Measurements from ENCODE around the gene CFHR1. TPM values are rescaled to one million over a fixed set of nuclear protein-coding genes. Genes with fewer than 3 reads are reported as not detected.
"Not testable (repeated sequence)": the region's sequence is repeated elsewhere in the genome, so short reads cannot be mapped to it uniquely, and the experiment has no call there.

Gene CFHR1
- not detected for polyA plus RNA-seq (2013, experiment 1 of 2)
- polyA plus RNA-seq (2013, experiment 2 of 2): not detected

GRCh38 chr1:196819531-196819930 lies at the start of gene CFHR1:
TSS of gene CFHR1 (plus strand) at chr1:196819731. CDS start at chr1:196819845, 114 bp downstream.
- not testable (repeated sequence) for H3K4me3 ChIP-seq (ENCODE audit: low read length in 2 of 2); H3K9ac ChIP-seq (ENCODE audit: low read depth, low read length, poor library complexity); DNase-seq (ENCODE audit: low spot score); H4K91ac ChIP-seq (ENCODE audit: low read depth, low read length, poor library complexity); H2BK15ac ChIP-seq (ENCODE audit: low read length); H2AK5ac ChIP-seq (ENCODE audit: low read depth, low read length); H3K27me3 ChIP-seq (ENCODE audit: control insufficient read depth in 3 of 3, insufficient read depth in 3 of 3, low read depth in 1 of 3, low read length in 3 of 3); H2BK12ac ChIP-seq (ENCODE audit: low read length); H3K4me2 ChIP-seq (ENCODE audit: insufficient read depth, low read length, poor library complexity, severe bottlenecking); H4K8ac ChIP-seq (ENCODE audit: low read depth, low read length); H3K18ac ChIP-seq (ENCODE audit: low read length); H2BK5ac ChIP-seq (ENCODE audit: low read length); H3K9me3 ChIP-seq (replicated peaks in 1 of 2; ENCODE audit: control insufficient read depth in 2 of 2, insufficient read depth in 1 of 2, low read depth in 1 of 2, low read length in 2 of 2); H3K4ac ChIP-seq (ENCODE audit: low read length); H2BK120ac ChIP-seq (ENCODE audit: low read depth, low read length); H3K14ac ChIP-seq (ENCODE audit: low read length); H3K36me3 ChIP-seq (replicated peaks in 1 of 2; ENCODE audit: control insufficient read depth in 2 of 2, insufficient read depth in 2 of 2, low read length in 2 of 2); H3K4me1 ChIP-seq (ENCODE audit: control insufficient read depth in 2 of 2, insufficient read depth in 1 of 2, low read depth in 1 of 2, low read length in 2 of 2); H2AFZ ChIP-seq (ENCODE audit: low read length); H3K79me1 ChIP-seq (ENCODE audit: low read depth, low read length); H3K27ac ChIP-seq (replicated peaks; ENCODE audit: low read length); H3K23ac ChIP-seq (ENCODE audit: low read depth, low read length, poor library complexity)
- WGBS, 2 donors (ENCODE audit: extremely low coverage in 2 of 2, insufficient read length in 2 of 2, insufficient replicate concordance in 1 of 2): no CpG with 5 or more reads among the region's 1 CpG

GRCh38 chr1:196769823-196770222 lies 49.7 kb upstream of the CFHR1 start:
- not testable (repeated sequence) for H3K4me2 ChIP-seq (ENCODE audit: insufficient read depth, low read length, poor library complexity, severe bottlenecking); DNase-seq (ENCODE audit: low spot score); H3K4me1 ChIP-seq (ENCODE audit: control insufficient read depth in 2 of 2, insufficient read depth in 1 of 2, low read depth in 1 of 2, low read length in 2 of 2); H2BK120ac ChIP-seq (ENCODE audit: low read depth, low read length); H3K9me3 ChIP-seq (replicated peaks in 1 of 2; ENCODE audit: control insufficient read depth in 2 of 2, insufficient read depth in 1 of 2, low read depth in 1 of 2, low read length in 2 of 2); H3K4me3 ChIP-seq (ENCODE audit: low read length in 2 of 2); H4K91ac ChIP-seq (ENCODE audit: low read depth, low read length, poor library complexity); H3K18ac ChIP-seq (ENCODE audit: low read length); H3K79me1 ChIP-seq (ENCODE audit: low read depth, low read length); H2BK5ac ChIP-seq (ENCODE audit: low read length); H3K27ac ChIP-seq (replicated peaks; ENCODE audit: low read length); H2AK5ac ChIP-seq (ENCODE audit: low read depth, low read length); H3K14ac ChIP-seq (ENCODE audit: low read length); H3K27me3 ChIP-seq (ENCODE audit: control insufficient read depth in 3 of 3, insufficient read depth in 3 of 3, low read depth in 1 of 3, low read length in 3 of 3); H3K23ac ChIP-seq (ENCODE audit: low read depth, low read length, poor library complexity); H4K8ac ChIP-seq (ENCODE audit: low read depth, low read length); H2BK12ac ChIP-seq (ENCODE audit: low read length); H2AFZ ChIP-seq (ENCODE audit: low read length); H3K36me3 ChIP-seq (replicated peaks in 1 of 2; ENCODE audit: control insufficient read depth in 2 of 2, insufficient read depth in 2 of 2, low read length in 2 of 2); H3K4ac ChIP-seq (ENCODE audit: low read length); H3K9ac ChIP-seq (ENCODE audit: low read depth, low read length, poor library complexity); H2BK15ac ChIP-seq (ENCODE audit: low read length)
- no CpG with 5 or more reads among the region's 4 CpGs for WGBS, 2 donors (ENCODE audit: extremely low coverage in 2 of 2, insufficient read length in 2 of 2, insufficient replicate concordance in 1 of 2)

- Histone ChIP-seq H4K91ac (ENCODE audit: low read depth, low read length, poor library complexity) (no peak overlapping the region), H3K9me3 (replicated peaks in 1 of 2; ENCODE audit: control insufficient read depth in 2 of 2, insufficient read depth in 1 of 2, low read depth in 1 of 2, low read length in 2 of 2) (no peaks in the 10 kb centered on the region), H3K9ac (ENCODE audit: low read depth, low read length, poor library complexity) (no peak overlapping the region), H3K27me3 (ENCODE audit: control insufficient read depth in 3 of 3, insufficient read depth in 3 of 3, low read depth in 1 of 3, low read length in 3 of 3) (no peaks in the 10 kb centered on the region), H3K4me1 (ENCODE audit: control insufficient read depth in 2 of 2, insufficient read depth in 1 of 2, low read depth in 1 of 2, low read length in 2 of 2) (no peaks in the 10 kb centered on the region), H3K36me3 (replicated peaks in 1 of 2; ENCODE audit: control insufficient read depth in 2 of 2, insufficient read depth in 2 of 2, low read length in 2 of 2) (no peaks in the 10 kb centered on the region), H3K4ac (ENCODE audit: low read length) (no peak overlapping the region), H3K18ac (ENCODE audit: low read length) (no peak overlapping the region), H3K23ac (ENCODE audit: low read depth, low read length, poor library complexity) (no peak overlapping the region), H2BK15ac (ENCODE audit: low read length) (no peak overlapping the region), H3K14ac (ENCODE audit: low read length) (no peak overlapping the region), H3K79me1 (ENCODE audit: low read depth, low read length) (no peaks in the 10 kb centered on the region), H2AK5ac (ENCODE audit: low read depth, low read length) (no peak overlapping the region), H2BK120ac (ENCODE audit: low read depth, low read length) (no peak overlapping the region), H3K4me2 (ENCODE audit: insufficient read depth, low read length, poor library complexity, severe bottlenecking) (no peak overlapping the region), H2BK12ac (ENCODE audit: low read length) (no peak overlapping the region), H2BK5ac (ENCODE audit: low read length) (no peak overlapping the region), H3K4me3 (ENCODE audit: low read length in 2 of 2) (no peak overlapping the region), H4K8ac (ENCODE audit: low read depth, low read length) (no peak overlapping the region), H2AFZ (ENCODE audit: low read length) (no peak overlapping the region), H3K27ac (replicated peaks; ENCODE audit: low read length) (no peak overlapping the region)
- no peak for DNase-seq (ENCODE audit: low spot score)
- no CpG with 5 or more reads among the region's 1 CpG for WGBS, 2 donors (ENCODE audit: extremely low coverage in 2 of 2, insufficient read length in 2 of 2, insufficient replicate concordance in 1 of 2)
These were observed 45.8 kb upstream of the CFHR1 start for GRCh38 chr1:196773713-196774112.

- H3K14ac ChIP-seq (ENCODE audit: low read length): no peak overlapping the region
- no peak overlapping the region for H2BK120ac ChIP-seq (ENCODE audit: low read depth, low read length)
- no peaks in the 10 kb centered on the region for H3K9me3 ChIP-seq (replicated peaks in 1 of 2; ENCODE audit: control insufficient read depth in 2 of 2, insufficient read depth in 1 of 2, low read depth in 1 of 2, low read length in 2 of 2)
- no peak for DNase-seq (ENCODE audit: low spot score)
- H2BK12ac ChIP-seq (ENCODE audit: low read length): no peak overlapping the region
- H3K27me3 ChIP-seq (ENCODE audit: control insufficient read depth in 3 of 3, insufficient read depth in 3 of 3, low read depth in 1 of 3, low read length in 3 of 3): no peaks in the 10 kb centered on the region
- H3K9ac ChIP-seq (ENCODE audit: low read depth, low read length, poor library complexity): no peak overlapping the region
- no CpG with 5 or more reads among the region's 2 CpGs for WGBS, 2 donors (ENCODE audit: extremely low coverage in 2 of 2, insufficient read length in 2 of 2, insufficient replicate concordance in 1 of 2)
- H4K91ac ChIP-seq (ENCODE audit: low read depth, low read length, poor library complexity): no peak overlapping the region
- no peaks in the 10 kb centered on the region for H3K79me1 ChIP-seq (ENCODE audit: low read depth, low read length)
- no peak overlapping the region for H3K27ac ChIP-seq (replicated peaks; ENCODE audit: low read length)
- H3K4ac ChIP-seq (ENCODE audit: low read length): no peak overlapping the region
- no peaks in the 10 kb centered on the region for H3K4me1 ChIP-seq (ENCODE audit: control insufficient read depth in 2 of 2, insufficient read depth in 1 of 2, low read depth in 1 of 2, low read length in 2 of 2)
- H3K36me3 ChIP-seq (replicated peaks in 1 of 2; ENCODE audit: control insufficient read depth in 2 of 2, insufficient read depth in 2 of 2, low read length in 2 of 2): no peaks in the 10 kb centered on the region
- H3K18ac ChIP-seq (ENCODE audit: low read length): no peak overlapping the region
- no peak overlapping the region for H3K4me2 ChIP-seq (ENCODE audit: insufficient read depth, low read length, poor library complexity, severe bottlenecking)
- no peak overlapping the region for H3K23ac ChIP-seq (ENCODE audit: low read depth, low read length, poor library complexity)
- no peak overlapping the region for H4K8ac ChIP-seq (ENCODE audit: low read depth, low read length)
- no peak overlapping the region for H2AK5ac ChIP-seq (ENCODE audit: low read depth, low read length)
- H2BK5ac ChIP-seq (ENCODE audit: low read length): no peak overlapping the region
- H2AFZ ChIP-seq (ENCODE audit: low read length): no peak overlapping the region
- H2BK15ac ChIP-seq (ENCODE audit: low read length): no peak overlapping the region
- no peak overlapping the region for H3K4me3 ChIP-seq (ENCODE audit: low read length in 2 of 2)
These were observed 45.4 kb upstream of the CFHR1 start for GRCh38 chr1:196774175-196774574.

Data from neuronal stem cell (in vitro differentiated cells).